ENCODE measurements around the gene RAB3A. TPM values are rescaled to one million over a fixed set of nuclear protein-coding genes. Genes with fewer than 3 reads are reported as not detected.
"Not testable (repeated sequence)": the region's sequence is repeated elsewhere in the genome, so short reads cannot be mapped to it uniquely, and the experiment has no call there.

RAB3A gene
- total RNA-seq, 1 experiment from 2014 or later = 2.5 TPM

GRCh38 chr19:18220632-18221275 lies 16.9 kb upstream of the RAB3A start:
- no peak overlapping the region for H2AFZ ChIP-seq (ENCODE audit: low read length)
- H3K36me3 ChIP-seq (ENCODE audit: insufficient read depth, low read length) = no peaks in the 10 kb centered on the region
- H3K4me1 ChIP-seq (ENCODE audit: low read length) = peaks cover 2% of the 10 kb centered on the region; the same call in 1 of the 2 replicates
- no peak overlapping the region for H3K4me2 ChIP-seq (ENCODE audit: low read depth, low read length, poor library complexity, severe bottlenecking)
- H3K79me2 ChIP-seq (ENCODE audit: low read length) = no peaks in the 10 kb centered on the region
- H3K9ac ChIP-seq (ENCODE audit: low read length) = no peak overlapping the region
- no peaks in the 10 kb centered on the region for H3K9me3 ChIP-seq (ENCODE audit: low read length)
- H3K4me3 ChIP-seq (ENCODE audit: low read length) = no peak overlapping the region
- H4K20me1 ChIP-seq (ENCODE audit: insufficient read depth, low read depth, low read length) = peaks cover 4% of the 10 kb centered on the region; the same call in 1 of the 2 replicates
- no peaks in the 10 kb centered on the region for H3K27me3 ChIP-seq (ENCODE audit: low read length)
- DNase-seq = peak; percentile 57
- H3K27ac ChIP-seq (ENCODE audit: low read length) = no peak overlapping the region
- H3K9me2 ChIP-seq (replicated peaks; ENCODE audit: insufficient read depth, low read length) = no peaks in the 10 kb centered on the region

GRCh38 chr19:18219911-18220631 lies 16.2 kb upstream of the RAB3A start:
- Histone ChIP-seq H3K27ac (ENCODE audit: low read length) (no peak overlapping the region), H3K4me2 (ENCODE audit: low read depth, low read length, poor library complexity, severe bottlenecking) (no peak overlapping the region), H3K9me3 (ENCODE audit: low read length) (no peaks in the 10 kb centered on the region), H3K9me2 (replicated peaks; ENCODE audit: insufficient read depth, low read length) (no peaks in the 10 kb centered on the region), H3K4me1 (ENCODE audit: low read length) (no peaks in the 10 kb centered on the region), H3K9ac (ENCODE audit: low read length) (no peak overlapping the region), H3K4me3 (ENCODE audit: low read length) (no peak overlapping the region), H4K20me1 (ENCODE audit: insufficient read depth, low read depth, low read length) (peaks cover 4% of the 10 kb centered on the region; the same call in 1 of the 2 replicates), H2AFZ (ENCODE audit: low read length) (no peak overlapping the region), H3K79me2 (ENCODE audit: low read length) (no peaks in the 10 kb centered on the region), H3K27me3 (ENCODE audit: low read length) (no peaks in the 10 kb centered on the region), H3K36me3 (ENCODE audit: insufficient read depth, low read length) (no peaks in the 10 kb centered on the region)
- no peak for DNase-seq

GRCh38 chr19:18218600-18218999 lies 14.8 kb upstream of the RAB3A start:
- H3K9ac ChIP-seq (ENCODE audit: low read length) = no peak overlapping the region
- H3K4me1 ChIP-seq (ENCODE audit: low read length) = no peaks in the 10 kb centered on the region
- no peak overlapping the region for H3K4me2 ChIP-seq (ENCODE audit: low read depth, low read length, poor library complexity, severe bottlenecking)
- no peaks in the 10 kb centered on the region for H3K79me2 ChIP-seq (ENCODE audit: low read length)
- H3K36me3 ChIP-seq (ENCODE audit: insufficient read depth, low read length) = no peaks in the 10 kb centered on the region
- no peaks in the 10 kb centered on the region for H3K9me2 ChIP-seq (replicated peaks; ENCODE audit: insufficient read depth, low read length)
- no peak overlapping the region for H3K4me3 ChIP-seq (ENCODE audit: low read length)
- H3K27me3 ChIP-seq (ENCODE audit: low read length) = no peaks in the 10 kb centered on the region
- H3K9me3 ChIP-seq (ENCODE audit: low read length) = no peaks in the 10 kb centered on the region
- H2AFZ ChIP-seq (ENCODE audit: low read length) = no peak overlapping the region
- H3K27ac ChIP-seq (ENCODE audit: low read length) = no peak overlapping the region
- H4K20me1 ChIP-seq (ENCODE audit: insufficient read depth, low read depth, low read length) = no peaks in the 10 kb centered on the region
- DNase-seq = no peak

- Histone ChIP-seq H3K27ac (ENCODE audit: low read length) (no peak overlapping the region), H4K20me1 (ENCODE audit: insufficient read depth, low read depth, low read length) (no peaks in the 10 kb centered on the region), H3K4me1 (ENCODE audit: low read length) (no peaks in the 10 kb centered on the region), H3K4me2 (ENCODE audit: low read depth, low read length, poor library complexity, severe bottlenecking) (no peak overlapping the region), H3K9ac (ENCODE audit: low read length) (no peak overlapping the region), H3K9me2 (replicated peaks; ENCODE audit: insufficient read depth, low read length) (no peaks in the 10 kb centered on the region), H2AFZ (ENCODE audit: low read length) (no peak overlapping the region), H3K36me3 (ENCODE audit: insufficient read depth, low read length) (no peaks in the 10 kb centered on the region), H3K4me3 (ENCODE audit: low read length) (no peak overlapping the region), H3K27me3 (ENCODE audit: low read length) (no peaks in the 10 kb centered on the region), H3K9me3 (ENCODE audit: low read length) (no peaks in the 10 kb centered on the region), H3K79me2 (ENCODE audit: low read length) (no peaks in the 10 kb centered on the region)
- no peak for DNase-seq
Measured at GRCh38 chr19:18218159-18218558, 14.3 kb upstream of the RAB3A start.

GRCh38 chr19:18216789-18217188 lies 12.9 kb upstream of the RAB3A start:
- Histone ChIP-seq H3K27ac (ENCODE audit: low read length) (no peak overlapping the region), H3K4me3 (ENCODE audit: low read length) (no peak overlapping the region), H2AFZ (ENCODE audit: low read length) (no peak overlapping the region), H3K27me3 (ENCODE audit: low read length) (no peaks in the 10 kb centered on the region), H3K9ac (ENCODE audit: low read length) (no peak overlapping the region), H3K4me1 (ENCODE audit: low read length) (no peaks in the 10 kb centered on the region), H3K9me2 (replicated peaks; ENCODE audit: insufficient read depth, low read length) (no peaks in the 10 kb centered on the region), H3K4me2 (ENCODE audit: low read depth, low read length, poor library complexity, severe bottlenecking) (no peak overlapping the region), H3K36me3 (ENCODE audit: insufficient read depth, low read length) (no peaks in the 10 kb centered on the region), H4K20me1 (ENCODE audit: insufficient read depth, low read depth, low read length) (no peaks in the 10 kb centered on the region), H3K9me3 (ENCODE audit: low read length) (no peaks in the 10 kb centered on the region), H3K79me2 (ENCODE audit: low read length) (no peaks in the 10 kb centered on the region)
- no peak for DNase-seq

GRCh38 chr19:18214779-18215433 lies 11.1 kb upstream of the RAB3A start:
- DNase-seq = no peak
- H2AFZ ChIP-seq (ENCODE audit: low read length) = no peak overlapping the region
- H3K9me3 ChIP-seq (ENCODE audit: low read length) = no peaks in the 10 kb centered on the region

GRCh38 chr19:18211683-18212082 lies 7.8 kb upstream of the RAB3A start:
- no peak overlapping the region for H2AFZ ChIP-seq (ENCODE audit: low read length)
- DNase-seq = no peak
- no peaks in the 10 kb centered on the region for H3K27me3 ChIP-seq (ENCODE audit: low read length)
- no peaks in the 10 kb centered on the region for H3K79me2 ChIP-seq (ENCODE audit: low read length)
- H3K4me3 ChIP-seq (ENCODE audit: low read length) = no peak overlapping the region
- no peaks in the 10 kb centered on the region for H3K9me3 ChIP-seq (ENCODE audit: low read length)
- no peaks in the 10 kb centered on the region for H3K36me3 ChIP-seq (ENCODE audit: insufficient read depth, low read length)
- no peak overlapping the region for H3K27ac ChIP-seq (ENCODE audit: low read length)
- H3K9ac ChIP-seq (ENCODE audit: low read length) = no peak overlapping the region
- no peaks in the 10 kb centered on the region for H4K20me1 ChIP-seq (ENCODE audit: insufficient read depth, low read depth, low read length)
- peaks cover 3% of the 10 kb centered on the region; the same call in 1 of the 2 replicates for H3K4me1 ChIP-seq (ENCODE audit: low read length)
- H3K4me2 ChIP-seq (ENCODE audit: low read depth, low read length, poor library complexity, severe bottlenecking) = no peak overlapping the region
- no peaks in the 10 kb centered on the region for H3K9me2 ChIP-seq (replicated peaks; ENCODE audit: insufficient read depth, low read length)

More at GRCh38 chr19:18214779-18215433, 11.1 kb upstream of the RAB3A start:
- Histone ChIP-seq H3K36me3 (ENCODE audit: insufficient read depth, low read length) (no peaks in the 10 kb centered on the region), H3K4me2 (ENCODE audit: low read depth, low read length, poor library complexity, severe bottlenecking) (no peak overlapping the region), H3K9ac (ENCODE audit: low read length) (no peak overlapping the region), H4K20me1 (ENCODE audit: insufficient read depth, low read depth, low read length) (no peaks in the 10 kb centered on the region), H3K4me1 (ENCODE audit: low read length) (no peaks in the 10 kb centered on the region), H3K27ac (ENCODE audit: low read length) (no peak overlapping the region), H3K27me3 (ENCODE audit: low read length) (no peaks in the 10 kb centered on the region), H3K79me2 (ENCODE audit: low read length) (no peaks in the 10 kb centered on the region), H3K4me3 (ENCODE audit: low read length) (no peak overlapping the region), H3K9me2 (replicated peaks; ENCODE audit: insufficient read depth, low read length) (no peaks in the 10 kb centered on the region)

- not testable (repeated sequence) for H4K20me1 ChIP-seq (ENCODE audit: insufficient read depth, low read depth, low read length); H3K9ac ChIP-seq (ENCODE audit: low read length); H3K36me3 ChIP-seq (ENCODE audit: insufficient read depth, low read length); H3K9me3 ChIP-seq (ENCODE audit: low read length); H3K27ac ChIP-seq (ENCODE audit: low read length); H2AFZ ChIP-seq (ENCODE audit: low read length); H3K4me2 ChIP-seq (ENCODE audit: low read depth, low read length, poor library complexity, severe bottlenecking); H3K27me3 ChIP-seq (ENCODE audit: low read length); H3K79me2 ChIP-seq (ENCODE audit: low read length); H3K9me2 ChIP-seq (replicated peaks; ENCODE audit: insufficient read depth, low read length); DNase-seq; H3K4me3 ChIP-seq (ENCODE audit: low read length)
- H3K4me1 ChIP-seq (ENCODE audit: low read length) = peaks cover 12% of the 10 kb centered on the region
Measured at GRCh38 chr19:18209912-18210311, 6.1 kb upstream of the RAB3A start.
